Measurements from ENCODE around the gene KCTD14. TPM values are rescaled to one million over a fixed set of nuclear protein-coding genes. Genes with fewer than 3 reads are reported as not detected.

The KCTD14 gene
- total RNA-seq, 1 donor from 2014 or later = 2.8 TPM

GRCh38 chr11:78039919-78040671 is 17.0 kb upstream of the KCTD14 start:
- H3K36me3 Mint-ChIP-seq = no peaks in the 10 kb centered on the region
- peak overlapping the region; percentile 67 for H3K4me3 Mint-ChIP-seq
- DNase-seq (ENCODE audit: extremely low spot score, unreplicated experiment) = no peak
- no peaks in the 10 kb centered on the region for H3K9me3 Mint-ChIP-seq
- H3K4me1 Mint-ChIP-seq (ENCODE audit: unreplicated experiment) = peaks cover 15% of the 10 kb centered on the region
- H3K27ac Mint-ChIP-seq = peak overlapping the region; percentile 85
- no peak for TF ChIP-seq CTCF (conservative IDR thresholded peaks at IDR 0.05)
- no peaks in the 10 kb centered on the region for H3K27me3 Mint-ChIP-seq

- H3K4me1 Mint-ChIP-seq (ENCODE audit: unreplicated experiment) = peaks cover 15% of the 10 kb centered on the region
- peak overlapping the region; percentile 10 for H3K4me3 Mint-ChIP-seq
- no peak for TF ChIP-seq CTCF (conservative IDR thresholded peaks at IDR 0.05)
- peak overlapping the region; percentile 85 for H3K27ac Mint-ChIP-seq
- no peaks in the 10 kb centered on the region for H3K27me3 Mint-ChIP-seq
- H3K9me3 Mint-ChIP-seq = no peaks in the 10 kb centered on the region
- DNase-seq (ENCODE audit: extremely low spot score, unreplicated experiment) = no peak
- no peaks in the 10 kb centered on the region for H3K36me3 Mint-ChIP-seq
Measured at GRCh38 chr11:78039391-78039918, 16.4 kb upstream of the KCTD14 start.

GRCh38 chr11:78038697-78039313 is 15.7 kb upstream of the KCTD14 start:
- H3K4me3 Mint-ChIP-seq = no peak overlapping the region
- DNase-seq (ENCODE audit: extremely low spot score, unreplicated experiment) = no peak
- TF ChIP-seq CTCF (conservative IDR thresholded peaks at IDR 0.05) = no peak
- no peak overlapping the region for H3K27ac Mint-ChIP-seq
- H3K9me3 Mint-ChIP-seq = no peaks in the 10 kb centered on the region
- H3K36me3 Mint-ChIP-seq = no peaks in the 10 kb centered on the region
- no peaks in the 10 kb centered on the region for H3K27me3 Mint-ChIP-seq
- peaks cover 15% of the 10 kb centered on the region for H3K4me1 Mint-ChIP-seq (ENCODE audit: unreplicated experiment)

- H3K36me3 Mint-ChIP-seq = no peaks in the 10 kb centered on the region
- H3K4me3 Mint-ChIP-seq = no peak overlapping the region
- no peaks in the 10 kb centered on the region for H3K9me3 Mint-ChIP-seq
- peaks cover 15% of the 10 kb centered on the region for H3K4me1 Mint-ChIP-seq (ENCODE audit: unreplicated experiment)
- no peaks in the 10 kb centered on the region for H3K27me3 Mint-ChIP-seq
- H3K27ac Mint-ChIP-seq = no peak overlapping the region
- TF ChIP-seq CTCF (conservative IDR thresholded peaks at IDR 0.05) = no peak
- DNase-seq (ENCODE audit: extremely low spot score, unreplicated experiment) = no peak
Measured at GRCh38 chr11:78037825-78038620, 14.9 kb upstream of the KCTD14 start.

- H3K9me3 Mint-ChIP-seq = no peaks in the 10 kb centered on the region
- H3K27me3 Mint-ChIP-seq = no peaks in the 10 kb centered on the region
- no peaks in the 10 kb centered on the region for H3K36me3 Mint-ChIP-seq
- no peak for TF ChIP-seq CTCF (conservative IDR thresholded peaks at IDR 0.05)
- peak overlapping the region; percentile 18 for H3K27ac Mint-ChIP-seq
- H3K4me1 Mint-ChIP-seq (ENCODE audit: unreplicated experiment) = peaks cover 15% of the 10 kb centered on the region
- no peak overlapping the region for H3K4me3 Mint-ChIP-seq
- no peak for DNase-seq (ENCODE audit: extremely low spot score, unreplicated experiment)
Measured at GRCh38 chr11:78037056-78037455, 14.0 kb upstream of the KCTD14 start.

Measured in type B pancreatic cell (in vitro differentiated cells).